NCI-H2227 treated with DMSO at 0.1 percent for 48 hours (cell line): Measurements from ENCODE around the gene ARHGAP40.

Experiments
- DNase-seq: peaks from one replicate; lab custom pipeline; 2025; lab: John Stamatoyannopoulos, UW

ARHGAP40 gene

DNA sequence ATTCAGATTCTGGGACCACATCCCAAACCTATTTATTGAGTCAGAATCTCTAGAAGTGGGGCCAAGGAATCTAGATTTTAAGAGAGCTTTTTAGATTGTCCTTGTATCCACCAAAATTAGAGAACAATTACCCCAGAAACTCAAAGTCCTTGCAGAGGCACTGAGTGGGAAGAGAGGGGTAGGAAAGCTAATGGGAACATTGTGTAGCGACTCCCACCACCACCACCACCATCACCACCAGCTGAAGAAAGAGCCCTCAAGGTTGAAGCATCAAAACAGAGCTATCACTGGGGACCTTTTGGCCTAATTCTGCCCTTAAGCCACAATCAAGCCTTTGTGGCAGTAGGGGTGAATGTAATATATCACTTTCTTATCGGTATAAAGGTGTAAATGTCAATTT, 83.7 kb downstream of the ARHGAP40 start:
- no peak for DNase-seq

DNA sequence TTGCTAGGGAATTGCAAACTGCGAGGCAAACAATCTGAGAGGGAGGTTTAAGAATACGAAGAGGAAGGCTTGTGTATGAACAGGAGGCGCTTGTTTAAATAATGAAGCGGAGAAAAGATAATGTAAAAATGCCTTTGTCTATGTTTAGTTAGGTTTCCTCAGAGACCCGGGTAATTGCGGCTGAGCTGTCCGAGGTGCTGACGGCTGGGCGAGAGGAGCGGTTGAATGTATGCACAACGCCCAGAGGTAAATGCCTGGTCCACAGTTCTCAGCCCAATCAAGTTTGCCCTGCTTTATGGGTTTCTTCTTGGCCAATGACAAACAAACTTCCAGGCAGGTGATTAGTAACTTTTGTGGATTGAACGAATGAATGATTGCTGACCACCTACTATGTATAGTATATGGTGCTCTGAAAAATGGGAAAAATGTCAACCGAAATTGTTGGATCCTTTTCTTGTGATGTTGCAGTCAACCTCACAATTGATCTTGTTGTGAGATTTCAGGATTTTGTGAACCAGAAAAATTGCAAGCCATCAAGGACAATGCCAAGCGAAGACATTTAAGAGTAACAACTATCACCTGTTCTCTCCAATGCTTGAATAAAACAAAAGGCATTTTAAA, 84.4 kb downstream of the ARHGAP40 start:
- peak; percentile 21 for DNase-seq

GRCh38 chr20:38692436-38693411, 91.1 kb downstream of the ARHGAP40 start:
- no peak for DNase-seq

GRCh38 chr20:38697306-38697705, 95.7 kb downstream of the ARHGAP40 start:
- no peak for DNase-seq

GRCh38 chr20:38698541-38698940, 96.9 kb downstream of the ARHGAP40 start:
- no peak for DNase-seq

- no peak for DNase-seq
Measured at GRCh38 chr20:38700141-38700540, 98.5 kb downstream of the ARHGAP40 start.
